LNCaP clone FGC (cell line): Measurements from ENCODE around the gene FCRL5.

Experiments used
- DNase-seq: peaks from one replicate; pipeline ENCODE4 v3.0.0-alpha.2; 2011; ENCODE audit warnings: low read depth
- H3K4me3 ChIP-seq: 2 replicates; pipeline ENCODE4 v1.5.1; 2011; ENCODE audit warnings: mild to moderate bottlenecking, low read depth, low read length, control low read depth
- TF ChIP-seq, protein P1 (sequence below): IDR thresholded peaks from 2 replicates; pipeline ENCODE4 v1.5.1; 2012; ENCODE audit warnings: mild to moderate bottlenecking; ENCODE audit not compliant: control insufficient read depth, insufficient read depth; ENCODE audit errors: extremely low read depth

FCRL5 gene

DNA sequence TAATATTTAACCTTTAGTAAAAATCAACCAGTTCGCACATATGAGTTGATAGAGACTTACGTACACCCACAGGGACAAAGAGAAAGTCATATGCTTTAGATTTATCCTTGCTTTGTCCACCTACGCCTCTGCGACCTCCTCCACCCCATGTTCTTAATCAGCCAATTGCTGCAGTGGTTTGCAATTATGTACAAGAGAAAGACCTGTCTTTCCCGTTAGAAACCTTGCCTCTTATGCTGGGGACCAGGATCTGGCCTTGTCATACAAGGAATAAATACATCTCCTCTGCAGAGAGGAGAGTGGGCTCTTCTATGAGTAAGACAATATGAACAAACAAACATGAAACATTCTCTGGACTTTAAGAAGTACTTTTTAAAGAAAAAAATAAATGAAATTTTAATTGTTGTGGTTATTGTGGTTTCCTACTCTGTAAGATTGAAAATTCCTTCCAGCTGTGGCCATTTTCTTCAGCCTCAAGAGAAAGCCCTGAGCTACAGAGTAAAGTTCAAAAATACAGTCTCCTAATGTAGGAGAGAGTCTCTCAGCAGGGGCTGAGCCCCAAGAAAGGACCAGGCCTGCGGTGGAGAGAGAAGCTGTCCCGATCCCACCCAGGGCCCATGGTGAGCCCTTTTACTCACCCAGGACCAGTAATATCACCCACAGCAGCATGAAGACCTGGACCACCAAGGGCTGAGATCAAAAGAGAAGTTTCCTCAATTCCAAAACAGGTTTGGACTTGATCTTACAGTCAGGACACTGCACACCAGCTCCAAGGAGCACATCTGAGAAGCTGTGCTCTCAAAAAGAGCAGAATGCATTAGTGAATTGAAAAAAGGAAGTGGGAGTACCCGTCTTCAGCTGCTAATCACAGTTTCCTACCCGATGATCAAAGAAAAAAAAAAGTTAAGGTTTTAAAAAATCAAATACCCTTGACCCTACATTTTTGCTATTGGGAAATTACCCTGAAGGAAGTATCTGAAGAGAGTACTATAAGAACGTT is at the start of gene FCRL5:
FCRL5 (minus strand) TSS at position 822 of the 1,000 bp plus-strand sequence; CDS start at position 669, 153 bp downstream.
- no peak within 1 kb of the TSS for H3K4me3 ChIP-seq
- DNase-seq: no peak
- TF ChIP-seq, protein P1, sequence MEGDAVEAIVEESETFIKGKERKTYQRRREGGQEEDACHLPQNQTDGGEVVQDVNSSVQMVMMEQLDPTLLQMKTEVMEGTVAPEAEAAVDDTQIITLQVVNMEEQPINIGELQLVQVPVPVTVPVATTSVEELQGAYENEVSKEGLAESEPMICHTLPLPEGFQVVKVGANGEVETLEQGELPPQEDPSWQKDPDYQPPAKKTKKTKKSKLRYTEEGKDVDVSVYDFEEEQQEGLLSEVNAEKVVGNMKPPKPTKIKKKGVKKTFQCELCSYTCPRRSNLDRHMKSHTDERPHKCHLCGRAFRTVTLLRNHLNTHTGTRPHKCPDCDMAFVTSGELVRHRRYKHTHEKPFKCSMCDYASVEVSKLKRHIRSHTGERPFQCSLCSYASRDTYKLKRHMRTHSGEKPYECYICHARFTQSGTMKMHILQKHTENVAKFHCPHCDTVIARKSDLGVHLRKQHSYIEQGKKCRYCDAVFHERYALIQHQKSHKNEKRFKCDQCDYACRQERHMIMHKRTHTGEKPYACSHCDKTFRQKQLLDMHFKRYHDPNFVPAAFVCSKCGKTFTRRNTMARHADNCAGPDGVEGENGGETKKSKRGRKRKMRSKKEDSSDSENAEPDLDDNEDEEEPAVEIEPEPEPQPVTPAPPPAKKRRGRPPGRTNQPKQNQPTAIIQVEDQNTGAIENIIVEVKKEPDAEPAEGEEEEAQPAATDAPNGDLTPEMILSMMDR: no peak

DNA sequence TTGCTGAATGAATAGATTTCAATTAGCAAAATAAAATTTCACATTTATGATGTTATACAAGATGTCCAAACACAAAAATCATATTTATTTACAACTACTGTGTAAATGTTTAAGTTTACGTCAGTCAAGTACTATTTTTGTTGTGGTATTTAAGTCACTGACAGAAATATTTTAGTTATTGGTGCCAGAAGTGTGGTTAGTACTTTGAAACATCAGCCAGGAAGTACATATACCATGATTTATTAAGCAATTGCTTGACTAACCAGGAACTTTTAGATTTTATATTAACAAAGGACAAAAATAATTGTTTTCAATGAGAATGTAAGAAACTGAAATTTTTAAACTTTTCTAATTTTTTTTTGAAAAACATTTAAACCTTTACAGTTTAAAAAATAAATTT is 47.9 kb upstream of the FCRL5 start:
- TF ChIP-seq, protein P1: no peak
- no peak for DNase-seq
- no peak overlapping the region for H3K4me3 ChIP-seq

DNA sequence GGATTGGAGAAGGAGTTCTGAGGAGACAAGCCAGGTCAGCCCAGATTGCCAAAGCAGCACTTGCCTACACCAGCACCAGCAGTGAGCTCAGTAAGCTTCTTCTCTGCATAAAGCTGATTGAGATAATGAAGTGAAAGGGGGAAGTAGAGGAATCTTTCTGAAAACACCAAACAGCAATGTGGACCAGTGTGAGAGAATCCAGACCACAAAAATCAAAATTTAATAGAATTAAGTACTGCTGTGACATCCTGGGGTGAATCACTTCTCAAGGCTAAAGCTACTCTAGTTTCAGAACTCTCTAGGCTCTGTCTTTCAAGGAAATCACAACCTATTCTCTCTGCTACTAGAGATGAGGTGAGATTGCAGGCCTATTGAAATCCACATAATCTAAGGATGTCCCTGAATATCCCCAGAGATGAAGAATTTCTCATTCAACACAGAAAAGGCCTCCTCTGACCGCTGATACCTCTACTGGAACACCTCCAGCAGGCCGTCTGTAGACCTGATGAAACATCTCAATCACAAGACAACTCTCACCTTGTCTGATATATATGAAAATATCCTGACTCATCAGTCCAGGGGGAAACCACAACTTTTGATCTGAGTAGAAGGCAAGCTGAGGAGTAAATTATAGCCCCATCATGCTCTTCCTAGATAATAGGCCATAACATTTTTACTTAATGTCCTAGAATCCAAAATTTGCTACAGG is 45.8 kb upstream of the FCRL5 start, which contains the start of gene FCRL4:
FCRL4 (minus strand) TSS at position 127 of the 709 bp plus-strand sequence. CDS start 141 bp downstream, outside the sequence.
- TF ChIP-seq, protein P1: no peak
- no peak for DNase-seq
- H3K4me3 ChIP-seq: no peak within 1 kb of the TSS

DNA sequence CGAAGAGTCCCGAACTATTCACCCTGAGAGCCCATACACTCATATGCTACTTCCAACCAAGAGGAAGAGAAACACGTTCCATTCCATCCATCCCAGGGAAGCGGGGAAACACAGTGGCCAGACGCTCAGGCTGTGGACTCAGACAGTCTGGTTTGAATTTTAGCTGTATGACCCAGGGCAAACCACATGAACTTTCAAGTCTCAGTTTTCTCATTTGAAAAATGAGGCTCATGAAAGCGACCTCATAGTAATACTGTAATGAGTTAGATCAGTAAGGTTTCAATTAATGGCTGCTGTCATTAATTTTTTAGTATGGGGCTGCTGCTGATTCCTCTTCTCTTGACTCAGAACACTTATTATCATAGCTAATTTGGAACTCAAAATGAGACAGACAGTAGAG is 44.1 kb upstream of the FCRL5 start:
- no peak for DNase-seq
- TF ChIP-seq, protein P1: no peak
- no peak overlapping the region for H3K4me3 ChIP-seq

DNA sequence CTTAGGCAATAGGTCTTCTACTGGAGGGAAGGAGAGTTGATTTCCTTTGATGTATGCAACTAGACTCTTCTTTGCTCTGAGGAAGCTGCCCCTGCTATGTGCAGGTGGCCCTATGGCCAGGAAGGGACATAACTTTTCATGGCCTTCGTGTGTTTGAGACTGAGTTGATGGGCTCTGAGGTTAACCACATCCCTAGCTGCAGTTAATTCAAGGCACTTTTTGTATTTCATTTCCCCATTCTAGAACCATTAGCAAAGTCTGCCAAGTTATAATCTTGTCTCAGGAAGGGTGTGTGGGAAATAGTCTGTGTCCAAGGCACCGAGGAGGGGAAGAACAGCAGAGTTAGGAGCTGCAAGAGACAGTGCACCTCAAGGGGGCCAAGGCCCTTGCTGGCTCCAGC is 43.0 kb upstream of the FCRL5 start:
- no peak for DNase-seq
- TF ChIP-seq, protein P1: no peak
- no peak overlapping the region for H3K4me3 ChIP-seq

DNA sequence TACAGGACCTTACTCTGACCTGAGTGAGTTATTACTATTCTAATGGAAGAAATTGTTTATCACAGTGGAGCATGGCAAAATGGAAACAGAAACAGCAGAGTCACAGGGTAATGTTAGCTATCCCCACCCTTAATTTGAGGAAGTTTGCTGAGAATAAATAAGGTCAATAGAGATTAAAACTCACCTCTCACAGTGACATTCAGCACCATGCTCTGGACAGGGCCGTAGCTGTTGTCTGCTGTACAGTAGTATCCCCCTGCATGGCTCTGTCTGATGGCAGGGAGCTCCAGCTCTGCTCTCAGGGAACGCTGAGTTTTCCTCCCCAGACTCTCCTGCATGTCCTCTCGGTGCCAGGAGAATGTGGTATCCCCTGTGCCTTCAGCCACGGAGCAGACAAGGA is 33.7 kb upstream of the FCRL5 start:
- TF ChIP-seq, protein P1: no peak
- DNase-seq: no peak
- H3K4me3 ChIP-seq: no peak overlapping the region
